Measurements from ENCODE around the gene FOCAD.

FOCAD gene

GRCh38 chr9:20906326-20906725 lies 222.3 kb downstream of the FOCAD start:
- H3K4me3 ChIP-seq (ENCODE audit: low read depth, low read length, poor library complexity, severe bottlenecking): no peak overlapping the region
- H3K9me3 ChIP-seq (ENCODE audit: low read length): no peaks in the 10 kb centered on the region
- no peaks in the 10 kb centered on the region for H3K27me3 ChIP-seq (ENCODE audit: insufficient read depth, low read length)
- H3K9me2 ChIP-seq (ENCODE audit: low read depth, low read length): no peaks in the 10 kb centered on the region
- H3K4me2 ChIP-seq (ENCODE audit: low read length): no peak overlapping the region
- no peaks in the 10 kb centered on the region for H4K20me1 ChIP-seq (ENCODE audit: insufficient read depth, low read length)
- TF ChIP-seq CTCF (IDR thresholded peaks at IDR 0.05; ENCODE audit: low read length) (no peak), EZH2 (IDR thresholded peaks at IDR 0.05; ENCODE audit: borderline replicate concordance, low read length) (no peak)
- H3K27ac ChIP-seq (ENCODE audit: low read depth, low read length, poor library complexity, severe bottlenecking): no peak overlapping the region
- no peak overlapping the region for H2AFZ ChIP-seq (ENCODE audit: low read length)
- H3K9ac ChIP-seq (ENCODE audit: low read length): no peak overlapping the region
- no peaks in the 10 kb centered on the region for H3K4me1 ChIP-seq (ENCODE audit: insufficient read depth, low read length, severe bottlenecking)
- 0 out of 2 replicates have a peak, but pooled peaks cover 2% of the 10 kb centered on the region for H3F3A ChIP-seq (ENCODE audit: insufficient read depth, low read length)
- H3K79me2 ChIP-seq (ENCODE audit: insufficient read depth, low read length): no peaks in the 10 kb centered on the region
- H3K36me3 ChIP-seq (ENCODE audit: insufficient read depth, low read length): no peaks in the 10 kb centered on the region

GRCh38 chr9:20908461-20908860 lies 224.4 kb downstream of the FOCAD start:
- Histone ChIP-seq H3K27me3 (ENCODE audit: insufficient read depth, low read length) (no peaks in the 10 kb centered on the region), H3K27ac (ENCODE audit: low read depth, low read length, poor library complexity, severe bottlenecking) (no peak overlapping the region), H3F3A (ENCODE audit: insufficient read depth, low read length) (0 out of 2 replicates have a peak, but pooled peaks cover 2% of the 10 kb centered on the region), H2AFZ (ENCODE audit: low read length) (no peak overlapping the region), H3K4me2 (ENCODE audit: low read length) (no peak overlapping the region), H3K4me1 (ENCODE audit: insufficient read depth, low read length, severe bottlenecking) (no peaks in the 10 kb centered on the region), H3K9me2 (ENCODE audit: low read depth, low read length) (no peaks in the 10 kb centered on the region), H4K20me1 (ENCODE audit: insufficient read depth, low read length) (no peaks in the 10 kb centered on the region), H3K4me3 (ENCODE audit: low read depth, low read length, poor library complexity, severe bottlenecking) (no peak overlapping the region), H3K9ac (ENCODE audit: low read length) (no peak overlapping the region), H3K36me3 (ENCODE audit: insufficient read depth, low read length) (no peaks in the 10 kb centered on the region), H3K79me2 (ENCODE audit: insufficient read depth, low read length) (no peaks in the 10 kb centered on the region), H3K9me3 (ENCODE audit: low read length) (no peaks in the 10 kb centered on the region)
- TF ChIP-seq CTCF (IDR thresholded peaks at IDR 0.05; ENCODE audit: low read length) (no peak), EZH2 (IDR thresholded peaks at IDR 0.05; ENCODE audit: borderline replicate concordance, low read length) (no peak)

GRCh38 chr9:20914556-20914955 lies 230.5 kb downstream of the FOCAD start:
- H3K4me3 ChIP-seq (ENCODE audit: low read depth, low read length, poor library complexity, severe bottlenecking): no peak overlapping the region
- no peaks in the 10 kb centered on the region for H3K27me3 ChIP-seq (ENCODE audit: insufficient read depth, low read length)
- H2AFZ ChIP-seq (ENCODE audit: low read length): no peak overlapping the region
- H3K9me3 ChIP-seq (ENCODE audit: low read length): no peaks in the 10 kb centered on the region
- H3K27ac ChIP-seq (ENCODE audit: low read depth, low read length, poor library complexity, severe bottlenecking): no peak overlapping the region
- no peaks in the 10 kb centered on the region for H3K4me1 ChIP-seq (ENCODE audit: insufficient read depth, low read length, severe bottlenecking)
- H3K4me2 ChIP-seq (ENCODE audit: low read length): no peak overlapping the region
- no peaks in the 10 kb centered on the region for H3K9me2 ChIP-seq (ENCODE audit: low read depth, low read length)
- no peaks in the 10 kb centered on the region for H3K79me2 ChIP-seq (ENCODE audit: insufficient read depth, low read length)
- no peak for TF ChIP-seq EZH2 (IDR thresholded peaks at IDR 0.05; ENCODE audit: borderline replicate concordance, low read length)
- TF ChIP-seq CTCF (IDR thresholded peaks at IDR 0.05; ENCODE audit: low read length): no peak
- H3F3A ChIP-seq (ENCODE audit: insufficient read depth, low read length): no peaks in the 10 kb centered on the region
- H3K36me3 ChIP-seq (ENCODE audit: insufficient read depth, low read length): no peaks in the 10 kb centered on the region
- no peaks in the 10 kb centered on the region for H4K20me1 ChIP-seq (ENCODE audit: insufficient read depth, low read length)
- H3K9ac ChIP-seq (ENCODE audit: low read length): no peak overlapping the region
